Endodermal cell (in vitro differentiated cells): Measurements from ENCODE around the gene SYPL2. TPM values are rescaled to one million over a fixed set of nuclear protein-coding genes. Genes with fewer than 3 reads are reported as not detected.

ENCODE experiments used
- DNase-seq: peaks from one replicate; pipeline ENCODE4 v3.0.0-alpha.2; 2017
- H3K27ac ChIP-seq: 2 replicates; pipeline ENCODE4 v1.5.1; 2013; ENCODE audit warnings: mild to moderate bottlenecking, low read depth, low read length, moderate library complexity
- H3K27me3 ChIP-seq: 2 replicates; pipeline ENCODE4 v1.6.1; 2013; ENCODE audit warnings: mild to moderate bottlenecking, low read length, moderate library complexity; ENCODE audit not compliant: insufficient read depth, control insufficient read depth, poor library complexity, severe bottlenecking
- H3K36me3 ChIP-seq: 2 replicates; pipeline ENCODE4 v1.7.0; 2013; ENCODE audit warnings: mild to moderate bottlenecking, low read length, moderate library complexity; ENCODE audit not compliant: control insufficient read depth, insufficient read depth
- H3K4me1 ChIP-seq: one replicate; pipeline ENCODE4 v1.7.0; 2013; ENCODE audit warnings: low read length; ENCODE audit not compliant: control insufficient read depth, insufficient read depth
- H3K4me3 ChIP-seq: 2 replicates; pipeline ENCODE4 v1.5.1; 2013; ENCODE audit warnings: mild to moderate bottlenecking, low read length, moderate library complexity
- H3K9ac ChIP-seq: 2 replicates; pipeline ENCODE4 v1.6.1; 2013; ENCODE audit warnings: mild to moderate bottlenecking, low read length, moderate library complexity; ENCODE audit not compliant: poor library complexity, severe bottlenecking; ENCODE audit errors: extremely low read depth
- H3K9me3 ChIP-seq: 2 replicates; pipeline ENCODE4 v1.6.1; 2013; ENCODE audit warnings: mild to moderate bottlenecking, low read length, moderate library complexity; ENCODE audit not compliant: control insufficient read depth
- H3K27ac Mint-ChIP-seq: 2 replicates; pipeline ENCODE4 v1.8.0; 2020; ENCODE audit warnings: mixed read lengths
- H3K27me3 Mint-ChIP-seq: 2 replicates; pipeline ENCODE4 v1.8.0; 2021; ENCODE audit warnings: mild to moderate bottlenecking, mixed read lengths; ENCODE audit not compliant: insufficient read depth
- H3K36me3 Mint-ChIP-seq: 2 replicates; pipeline ENCODE4 v1.8.0; 2020; ENCODE audit warnings: low read depth, mixed read lengths
- H3K4me1 Mint-ChIP-seq: 2 replicates; pipeline ENCODE4 v1.8.0; 2020; ENCODE audit warnings: mixed read lengths
- H3K4me3 Mint-ChIP-seq: 2 replicates; pipeline ENCODE4 v1.8.0; 2020; ENCODE audit warnings: mild to moderate bottlenecking, moderate library complexity, mixed read lengths
- H3K9me3 Mint-ChIP-seq: 2 replicates; pipeline ENCODE4 v1.8.0; 2020; ENCODE audit warnings: mild to moderate bottlenecking, mixed read lengths
- CTCF ChIP-seq: fragments of 200-600 bp; sonication (generic); conservative IDR thresholded peaks from 2 replicates; pipeline ENCODE4 v1.5.0; 2021; ENCODE audit warnings: antibody characterized with exemption, mild to moderate bottlenecking
- WGBS, 2 experiments: methylation state at CpG; one replicate each; pipeline versions ENCODE4 v1.1.5 to v1.1.7; 2013; ENCODE audit warnings: missing lambda C conversion rate in 2 of 2, mixed read lengths in 1 of 2; ENCODE audit not compliant: insufficient coverage in 1 of 2, insufficient read length in 1 of 2; 5-methylcytosine and 5-hydroxymethylcytosine counted together
- total RNA-seq, 2 donors: library from RNA; stranded (reverse); fragmentation: NEBNext Ultra II Directional in 1 of 2; extraction: Animal tissue kit (Norgen Biotek cat#: 25700) in 1 of 2; gene quantifications; 2 replicates in 1 of 2; 3 replicates in 1 of 2; pipeline ENCODE4 v1.2.1, GENCODE V29; 2021

The SYPL2 gene
- total RNA-seq, 2 donors from 2014 or later: 0.64 TPM; not detected in 1

GRCh38 chr1:109482791-109483671, 16.7 kb downstream of the SYPL2 start:
- peaks cover 3% of the 10 kb centered on the region for H3K36me3 Mint-ChIP-seq
- no peak for DNase-seq
- Histone ChIP-seq H3K4me1 (peaks cover 6% of the 10 kb centered on the region), H3K36me3 (no peaks in the 10 kb centered on the region), H3K27me3 (peaks cover 13% of the 10 kb centered on the region), H3K9me3 (no peaks in the 10 kb centered on the region), H3K9ac (no peak overlapping the region), H3K27ac (no peak overlapping the region), H3K4me3 (peak overlapping the region; percentile 88)
- H3K4me3 Mint-ChIP-seq: peak overlapping the region; percentile 81
- peaks cover 10% of the 10 kb centered on the region for H3K27me3 Mint-ChIP-seq
- peak overlapping the region; percentile 92 for H3K27ac Mint-ChIP-seq
- no peaks in the 10 kb centered on the region for H3K9me3 Mint-ChIP-seq
- peaks cover 26% of the 10 kb centered on the region for H3K4me1 Mint-ChIP-seq
- 17 to 30% methylated on average over 11 to 25 of the region's 29 CpGs for WGBS, 2 experiments
- peak; percentile 58 for TF ChIP-seq CTCF

- peaks cover 26% of the 10 kb centered on the region for H3K4me1 Mint-ChIP-seq
- peak within 1 kb of the TSS; percentile 99 for H3K27ac ChIP-seq
- peaks cover 6% of the 10 kb centered on the region for H3K4me1 ChIP-seq
- no peaks in the 10 kb centered on the region for H3K9me3 Mint-ChIP-seq
- H3K27ac Mint-ChIP-seq: peak within 1 kb of the TSS; percentile 92
- H3K9ac ChIP-seq: peak within 1 kb of the TSS; percentile 94
- no peak for TF ChIP-seq CTCF
- peak within 1 kb of the TSS; percentile 88 for H3K4me3 ChIP-seq
- H3K4me3 Mint-ChIP-seq: peak within 1 kb of the TSS; percentile 81
- 0% methylated on average over 3 to 66 of the region's 73 CpGs for WGBS, 2 experiments
- H3K27me3 ChIP-seq: peaks cover 13% of the 10 kb centered on the region
- peaks cover 4% of the 10 kb centered on the region for H3K36me3 Mint-ChIP-seq
- H3K9me3 ChIP-seq: no peaks in the 10 kb centered on the region
- H3K36me3 ChIP-seq: no peaks in the 10 kb centered on the region
- peak; percentile 99 for DNase-seq
- H3K27me3 Mint-ChIP-seq: peaks cover 10% of the 10 kb centered on the region
Measured at GRCh38 chr1:109483672-109484518, 17.5 kb downstream of the SYPL2 start, which contains the start of gene ATXN7L2. TSS of gene ATXN7L2 (plus strand) at chr1:109483905. CDS start at chr1:109483954, 49 bp downstream.

- Mint-ChIP-seq H3K27me3 (peaks cover 8% of the 10 kb centered on the region), H3K4me1 (peaks cover 26% of the 10 kb centered on the region), H3K9me3 (no peaks in the 10 kb centered on the region), H3K4me3 (peak overlapping the region; percentile 81), H3K36me3 (peaks cover 4% of the 10 kb centered on the region), H3K27ac (peak overlapping the region; percentile 91)
- no peaks in the 10 kb centered on the region for H3K9me3 ChIP-seq
- no peak for TF ChIP-seq CTCF
- WGBS, 2 experiments: 19% methylated on average over 7 to 15 of the region's 15 CpGs
- DNase-seq: no peak
- H3K27me3 ChIP-seq: peaks cover 13% of the 10 kb centered on the region
- peak overlapping the region; percentile 94 for H3K9ac ChIP-seq
- H3K4me1 ChIP-seq: peaks cover 6% of the 10 kb centered on the region
- no peaks in the 10 kb centered on the region for H3K36me3 ChIP-seq
- H3K4me3 ChIP-seq: peak overlapping the region; percentile 82
- no peak overlapping the region for H3K27ac ChIP-seq
Measured at GRCh38 chr1:109484519-109484975, 18.2 kb downstream of the SYPL2 start.
